HG02588 (cell line): ENCODE results near the gene PUS10.

Experiments used
- ATAC-seq: cut with Tn5 transposase; IDR thresholded peaks from one replicate; pipeline ENCODE4 v1.9.1; 2021; ENCODE audit warnings: mild to moderate bottlenecking, moderate library complexity; ENCODE audit not compliant: unreplicated experiment

PUS10 gene

GRCh38 chr2:60972889-60973656, 45.0 kb downstream of the PUS10 start:
- ATAC-seq: no peak

- peak; percentile 74 for ATAC-seq
Observed at GRCh38 chr2:60966507-60967405, 51.3 kb downstream of the PUS10 start.

GRCh38 chr2:60965499-60965785, 52.6 kb downstream of the PUS10 start:
- no peak for ATAC-seq

GRCh38 chr2:60964651-60965498, 53.2 kb downstream of the PUS10 start:
- no peak for ATAC-seq

GRCh38 chr2:60963190-60963589, 54.9 kb downstream of the PUS10 start:
- ATAC-seq: no peak

GRCh38 chr2:60962528-60962927, 55.5 kb downstream of the PUS10 start:
- ATAC-seq: no peak

- ATAC-seq: no peak
Observed at GRCh38 chr2:60961457-60961856, 56.6 kb downstream of the PUS10 start.

GRCh38 chr2:60960706-60961105, 57.3 kb downstream of the PUS10 start:
- no peak for ATAC-seq

- no peak for ATAC-seq
Observed at GRCh38 chr2:60959501-60959900, 58.6 kb downstream of the PUS10 start.

- ATAC-seq: no peak
Observed at GRCh38 chr2:60958800-60959199, 59.3 kb downstream of the PUS10 start.

- no peak for ATAC-seq
Observed at GRCh38 chr2:60958361-60958760, 59.7 kb downstream of the PUS10 start.

GRCh38 chr2:60957643-60958042, 60.4 kb downstream of the PUS10 start:
- no peak for ATAC-seq

GRCh38 chr2:60957224-60957623, 60.8 kb downstream of the PUS10 start:
- ATAC-seq: no peak

GRCh38 chr2:60954139-60954538, 63.9 kb downstream of the PUS10 start:
- no peak for ATAC-seq

- ATAC-seq: no peak
Observed at GRCh38 chr2:60948926-60949579, 69.0 kb downstream of the PUS10 start.

GRCh38 chr2:60948161-60948560, 69.9 kb downstream of the PUS10 start:
- no peak for ATAC-seq

- no peak for ATAC-seq
Observed at GRCh38 chr2:60947056-60947455, 71.0 kb downstream of the PUS10 start.

- no peak for ATAC-seq
Observed at GRCh38 chr2:60945341-60945740, 72.7 kb downstream of the PUS10 start.

GRCh38 chr2:60939622-60940021, 78.4 kb downstream of the PUS10 start:
- ATAC-seq: no peak

GRCh38 chr2:60938301-60938700, 79.8 kb downstream of the PUS10 start:
- ATAC-seq: no peak

GRCh38 chr2:60936757-60937156, 81.3 kb downstream of the PUS10 start:
- no peak for ATAC-seq
